GM12891 (cell line): Measurements from ENCODE around the gene NELL2.
A peak's percentile ranks its signal among the peaks of the same experiment; 100 is the strongest.

Experiments
- DNase-seq: peaks from one replicate; pipeline ENCODE4 v3.0.0; 2011; ENCODE audit warnings: low spot score; ENCODE audit not compliant: insufficient read length
- FAIRE-seq: peaks from 2 replicates; lab custom pipeline; 2011; peaks lifted over from hg19 to GRCh38; lab: Jason Lieb, UNC
- PAX5 ChIP-seq: IDR thresholded peaks from 2 replicates; pipeline ENCODE4 v1.6.1; 2011; ENCODE audit warnings: low read length, moderate library complexity, mild to moderate bottlenecking; ENCODE audit not compliant: insufficient read depth, severe bottlenecking
- POLR2A ChIP-seq: IDR thresholded peaks from 2 replicates; pipeline ENCODE4 v1.6.1; 2011; ENCODE audit warnings: low read depth, low read length, control low read depth
- POLR2AphosphoS5 ChIP-seq: IDR thresholded peaks from 2 replicates; pipeline ENCODE4 v1.6.1; 2011; ENCODE audit warnings: low read depth, low read length, control low read depth
- POU2F2 ChIP-seq: IDR thresholded peaks from 2 replicates; pipeline ENCODE4 v1.6.1; 2011; ENCODE audit warnings: low read depth, mild to moderate bottlenecking, control low read depth, low read length, moderate library complexity
- SPI1 ChIP-seq: IDR thresholded peaks from 2 replicates; pipeline ENCODE4 v1.6.1; 2011; ENCODE audit warnings: low read depth, low read length, control low read depth
- TAF1 ChIP-seq: IDR thresholded peaks from 2 replicates; pipeline ENCODE4 v1.6.1; 2011; ENCODE audit warnings: low read depth, low read length, control low read depth

Gene NELL2

DNA sequence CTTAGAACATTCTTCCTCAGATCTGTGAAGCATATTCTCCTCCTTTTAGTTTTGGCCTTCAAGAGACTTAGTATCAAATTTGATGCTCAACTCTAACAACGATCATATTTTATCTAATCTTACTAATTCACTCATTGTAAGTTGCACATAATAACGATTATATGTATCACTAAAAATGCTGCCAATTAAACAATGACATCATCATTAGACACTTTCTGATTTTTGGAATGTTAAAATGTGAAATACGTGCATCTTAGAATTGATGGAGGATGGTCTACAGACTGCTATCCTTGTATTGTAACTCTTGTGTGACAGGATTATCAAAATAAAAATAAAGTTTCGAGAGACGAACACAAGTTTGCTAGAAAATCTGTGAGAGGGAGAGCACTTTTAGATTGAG lies 311.0 kb downstream of the NELL2 start:
- DNase-seq (no peak), FAIRE-seq (no peak)
- TF ChIP-seq POLR2A (no peak), PAX5 (no peak), SPI1 (no peak), TAF1 (no peak), POLR2AphosphoS5 (no peak), POU2F2 (no peak)

DNA sequence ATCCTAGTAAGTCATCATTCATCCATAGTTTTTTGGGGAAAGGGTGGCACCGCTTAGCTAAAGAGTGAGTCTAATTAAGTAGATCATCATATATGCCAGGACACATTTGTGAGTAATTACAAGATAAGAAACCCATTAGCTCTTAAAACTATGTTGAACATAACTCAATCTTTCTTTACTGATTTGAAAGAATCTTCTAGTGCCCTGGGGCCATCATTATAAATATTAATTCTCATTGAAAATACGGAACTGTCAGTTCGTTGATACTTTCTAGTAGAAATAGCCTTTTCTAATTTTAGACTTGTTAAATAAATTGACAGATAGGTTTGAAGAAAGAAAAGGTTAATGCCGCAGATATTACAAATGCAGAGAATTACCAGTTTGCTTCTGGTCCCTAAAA lies 312.6 kb downstream of the NELL2 start:
- FAIRE-seq = no peak
- TF ChIP-seq POLR2AphosphoS5 (no peak), PAX5 (no peak), POLR2A (no peak), SPI1 (no peak), TAF1 (no peak), POU2F2 (no peak)
- DNase-seq = no peak

DNA sequence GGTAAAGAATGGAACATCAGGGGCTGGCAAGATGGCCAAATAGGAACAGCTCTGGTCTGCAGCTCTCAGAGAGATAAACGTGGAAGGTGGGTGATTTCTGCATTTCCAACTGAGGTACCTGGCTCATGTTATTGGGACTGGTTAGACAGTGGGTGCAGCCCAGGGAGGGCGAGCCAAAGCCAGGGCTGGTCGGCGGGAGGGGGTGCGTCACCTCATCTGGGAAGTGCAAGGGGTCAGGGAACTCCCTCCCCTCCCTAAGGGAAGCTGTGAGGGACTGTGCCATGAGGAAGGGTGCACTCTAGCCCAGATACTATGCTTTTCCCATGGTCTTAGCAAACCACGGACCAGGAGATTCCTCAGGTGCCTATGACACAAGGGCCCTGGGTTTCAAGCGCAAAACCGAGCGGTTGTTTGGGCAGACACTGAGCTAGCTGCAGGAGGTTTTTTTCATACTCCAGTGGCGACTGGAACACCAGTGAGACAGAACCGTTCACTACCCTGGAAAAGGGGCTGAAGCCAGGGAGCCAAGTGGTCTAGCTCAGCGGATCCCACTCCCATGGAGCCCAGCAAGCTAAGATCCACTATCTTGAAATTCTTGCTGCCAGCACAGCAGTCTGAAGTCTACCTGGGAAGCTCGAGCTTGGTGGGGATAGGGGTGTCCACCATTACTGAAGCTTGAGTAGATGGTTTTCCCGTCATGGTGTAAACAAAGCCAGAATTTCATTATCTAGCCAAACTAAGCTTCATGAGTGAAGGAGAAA lies 317.6 kb downstream of the NELL2 start:
- TF ChIP-seq POU2F2 (no peak), POLR2A (no peak), SPI1 (no peak), TAF1 (no peak), POLR2AphosphoS5 (no peak), PAX5 (no peak)
- FAIRE-seq (no peak), DNase-seq (no peak)

DNA sequence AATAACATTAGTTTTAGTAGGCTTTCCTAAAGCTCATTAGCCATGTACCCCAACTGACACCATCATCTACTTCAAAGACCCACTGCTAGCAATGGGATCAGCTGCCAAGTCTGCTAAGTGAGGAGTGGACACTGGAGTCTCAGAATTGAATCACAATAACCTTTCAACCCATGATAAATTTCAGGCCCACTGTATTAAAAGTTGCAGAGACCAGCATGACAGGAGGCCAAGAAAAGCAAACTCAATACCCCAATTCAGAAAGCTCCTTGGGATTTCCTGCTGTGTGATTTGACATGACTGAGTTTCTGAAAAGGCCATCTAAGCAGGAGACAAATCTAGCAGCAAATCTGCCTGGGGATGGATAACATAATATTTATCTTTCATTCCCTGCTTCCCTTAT lies 320.7 kb downstream of the NELL2 start:
- no peak for TF ChIP-seq PAX5
- TF ChIP-seq TAF1 = no peak
- TF ChIP-seq SPI1 = no peak
- FAIRE-seq (no peak), DNase-seq (no peak)

DNA sequence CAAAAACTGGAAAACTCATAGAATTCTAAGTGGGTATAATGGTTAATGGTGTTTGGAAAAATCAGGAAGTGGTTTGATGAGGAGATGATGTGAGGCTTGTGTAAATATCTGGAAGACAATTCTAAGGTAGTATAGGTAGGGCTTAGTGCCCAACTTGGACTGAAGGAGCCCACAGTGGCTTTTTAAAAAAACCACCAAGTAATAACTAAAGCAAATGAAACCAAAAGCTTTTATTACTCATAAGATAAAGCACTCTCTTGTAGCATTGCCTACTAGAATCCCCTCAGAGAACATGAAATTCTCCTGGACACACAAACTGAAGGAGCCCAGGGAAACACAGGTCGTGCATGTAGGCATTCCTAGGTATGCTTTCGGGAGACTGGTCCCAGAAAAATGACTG lies 324.5 kb downstream of the NELL2 start:
- no peak for FAIRE-seq
- TF ChIP-seq POU2F2 (no peak), POLR2AphosphoS5 (no peak), SPI1 (no peak), POLR2A (no peak), PAX5 (no peak), TAF1 (no peak)
- no peak for DNase-seq

DNA sequence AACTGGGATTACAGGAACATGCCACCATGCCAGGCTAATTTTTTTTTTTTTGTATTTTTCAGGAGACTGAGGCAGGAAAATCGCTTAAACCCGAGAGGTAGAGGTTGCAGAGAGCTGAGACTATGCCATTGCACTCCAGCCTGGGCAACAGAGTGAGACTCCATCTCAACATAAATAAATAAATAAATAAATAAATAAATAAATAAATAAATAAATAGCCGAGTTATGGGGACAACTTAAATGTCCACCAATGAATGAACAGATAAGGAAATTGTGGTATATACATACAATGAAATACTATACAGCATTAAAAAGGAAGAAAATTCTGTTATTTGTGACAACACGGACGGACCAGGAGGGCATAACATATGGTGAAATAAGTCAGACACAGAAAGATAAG lies 325.7 kb downstream of the NELL2 start:
- TF ChIP-seq PAX5 (no peak), TAF1 (no peak), POLR2AphosphoS5 (no peak), POLR2A (no peak), POU2F2 (no peak), SPI1 (no peak)
- FAIRE-seq (no peak), DNase-seq (no peak)

DNA sequence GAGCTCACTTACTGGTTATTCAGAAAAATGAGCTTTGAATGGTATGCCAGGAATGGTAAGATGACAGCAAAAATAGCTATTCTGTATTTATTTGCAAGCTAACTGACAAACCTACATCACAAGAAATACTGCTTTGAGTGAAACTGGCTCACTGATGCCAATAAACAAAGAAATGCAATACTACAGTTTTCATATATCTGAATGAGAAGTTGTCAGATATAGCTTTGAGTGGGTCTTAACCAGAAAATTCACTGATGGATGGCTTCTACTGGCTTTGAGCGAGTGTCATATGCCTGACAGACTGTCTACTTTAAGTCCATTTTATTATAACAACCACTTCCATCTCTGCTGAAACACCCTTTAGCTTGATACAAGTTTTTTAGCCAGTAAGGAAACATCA lies 330.1 kb downstream of the NELL2 start:
- DNase-seq (no peak), FAIRE-seq (no peak)
- TF ChIP-seq POLR2AphosphoS5 (no peak), SPI1 (no peak), POU2F2 (no peak), POLR2A (no peak), PAX5 (no peak), TAF1 (no peak)

DNA sequence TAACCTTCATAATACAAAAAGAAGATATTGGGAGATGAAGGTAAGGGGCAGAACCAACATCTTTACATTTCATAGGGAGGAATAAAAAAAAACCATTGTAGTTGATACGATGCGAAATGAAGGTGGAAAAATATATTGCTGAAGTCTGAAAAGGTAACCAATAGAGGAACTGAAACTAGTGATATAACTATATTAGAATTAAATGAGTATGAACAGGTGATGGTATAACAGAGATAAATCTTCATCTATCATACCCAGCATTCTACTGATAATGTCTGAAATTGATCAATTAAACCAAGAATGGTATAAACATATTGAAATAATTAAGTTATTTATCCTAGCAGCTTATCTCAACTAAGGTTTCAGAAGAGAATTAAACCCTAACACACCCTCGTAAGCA lies 332.1 kb downstream of the NELL2 start:
- FAIRE-seq = no peak

DNA sequence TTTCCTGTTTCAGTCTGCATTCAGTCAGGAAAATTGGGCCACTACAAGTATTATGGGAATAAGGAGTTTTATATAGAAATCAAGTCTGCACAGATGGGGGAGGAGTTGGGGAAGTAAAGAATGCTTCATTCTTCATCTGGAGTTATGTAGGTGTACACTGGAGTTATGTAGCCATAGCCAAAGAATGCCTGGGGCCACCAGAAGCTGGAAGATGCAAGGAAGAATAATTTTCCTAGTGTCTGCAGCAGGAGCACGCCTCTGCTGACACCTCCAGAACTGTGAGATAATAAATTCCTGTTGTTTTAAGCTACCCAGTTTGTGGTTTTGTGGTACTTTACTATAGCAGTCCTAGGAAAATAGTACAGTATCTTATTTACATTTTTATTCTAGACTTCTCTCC lies 333.4 kb downstream of the NELL2 start:
- no peak for FAIRE-seq
- DNase-seq = no peak
- TF ChIP-seq SPI1 (no peak), TAF1 (no peak), POU2F2 (no peak), POLR2A (no peak), POLR2AphosphoS5 (no peak), PAX5 (no peak)

More for the DNA sequence above, 332.1 kb downstream of the NELL2 start:
- DNase-seq = no peak
- TF ChIP-seq POLR2A (no peak), POLR2AphosphoS5 (no peak), SPI1 (peak; percentile 79), PAX5 (no peak)

DNA sequence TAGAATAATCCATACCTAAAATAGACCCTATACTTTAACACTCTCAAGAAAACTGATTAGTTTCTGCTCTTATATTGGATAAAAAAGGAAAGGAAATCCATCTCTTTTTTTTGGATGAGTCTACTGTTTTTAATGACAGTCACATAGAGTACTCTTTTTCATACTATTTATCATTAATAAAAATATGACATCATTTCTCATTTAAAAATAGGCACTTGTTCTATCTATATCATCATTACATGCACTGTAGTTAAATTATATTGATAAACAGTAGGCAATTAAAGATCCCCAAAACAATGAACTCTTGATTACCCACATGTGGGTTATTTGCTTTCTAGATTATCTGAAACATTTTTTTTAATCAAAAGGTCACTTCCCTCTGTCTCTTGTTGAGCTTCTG lies 338.8 kb downstream of the NELL2 start:
- TF ChIP-seq SPI1 = no peak
- TF ChIP-seq TAF1 = no peak
- no peak for TF ChIP-seq POU2F2
- TF ChIP-seq POLR2A = no peak
- no peak for TF ChIP-seq PAX5
- no peak for TF ChIP-seq POLR2AphosphoS5
- no peak for FAIRE-seq
- no peak for DNase-seq
